ENCODE results near the gene IGSF23.

Gene IGSF23

DNA sequence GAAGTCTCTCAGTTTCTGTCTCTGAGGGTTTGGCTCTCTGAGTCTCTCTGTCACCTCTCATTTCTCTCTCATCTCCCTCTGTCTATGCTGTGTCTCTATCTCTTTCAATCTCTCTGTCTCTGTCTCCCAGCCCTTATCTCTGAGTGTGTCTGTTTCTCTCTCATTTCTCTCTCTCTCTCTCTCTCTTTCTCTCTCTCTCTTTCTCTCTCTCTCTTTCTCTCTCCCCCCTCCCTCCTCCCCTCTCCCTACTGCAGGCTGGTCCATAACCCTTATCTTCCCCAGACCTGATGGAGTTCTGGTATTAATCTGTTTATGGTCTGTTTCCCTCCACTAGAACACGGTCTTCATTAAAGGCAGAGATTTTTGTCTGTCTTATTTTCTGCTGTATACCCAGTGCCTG, 29.0 kb downstream of the IGSF23 start:
- DNase-seq = no peak

DNA sequence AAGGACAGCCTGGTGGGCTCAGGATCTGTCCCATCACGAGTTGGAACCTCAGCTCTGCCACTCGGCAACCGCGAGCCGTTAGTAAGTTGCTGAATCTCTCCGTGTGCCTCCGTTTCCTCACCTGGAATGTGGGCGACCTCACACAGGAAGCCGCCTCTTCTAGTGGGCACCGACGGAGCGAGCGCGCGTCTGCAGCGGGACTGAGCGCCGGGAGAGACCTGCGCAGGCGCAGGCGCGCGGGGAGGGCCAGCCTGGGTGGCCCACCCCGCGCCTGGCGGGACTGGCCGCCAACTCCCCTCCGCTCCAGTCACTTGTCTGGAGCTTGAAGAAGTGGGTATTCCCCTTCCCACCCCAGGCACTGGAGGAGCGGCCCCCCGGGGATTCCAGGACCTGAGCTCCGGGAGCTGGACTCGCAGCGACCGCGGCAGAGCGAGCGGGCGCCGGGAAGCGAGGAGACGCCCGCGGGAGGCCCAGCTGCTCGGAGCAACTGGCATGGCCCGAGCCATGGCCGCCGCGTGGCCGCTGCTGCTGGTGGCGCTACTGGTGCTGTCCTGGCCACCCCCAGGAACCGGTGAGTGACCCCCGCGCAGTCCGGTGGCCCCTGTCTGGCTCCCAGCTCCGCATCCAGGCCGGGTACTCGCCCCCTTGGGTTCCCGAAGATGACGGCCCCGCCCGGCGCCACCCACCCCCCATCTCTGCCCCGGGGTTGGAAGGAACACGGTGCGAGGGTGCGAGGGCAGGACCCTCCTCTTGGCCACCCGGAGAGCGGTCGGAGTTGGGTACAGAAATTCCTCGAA, 30.4 kb downstream of the IGSF23 start, which contains the start of gene PVR:
Gene PVR (plus strand): TSS at position 306 of the 797 bp plus-strand sequence. CDS start 187 bp downstream, at position 493.
- DNase-seq = peak; percentile 76

DNA sequence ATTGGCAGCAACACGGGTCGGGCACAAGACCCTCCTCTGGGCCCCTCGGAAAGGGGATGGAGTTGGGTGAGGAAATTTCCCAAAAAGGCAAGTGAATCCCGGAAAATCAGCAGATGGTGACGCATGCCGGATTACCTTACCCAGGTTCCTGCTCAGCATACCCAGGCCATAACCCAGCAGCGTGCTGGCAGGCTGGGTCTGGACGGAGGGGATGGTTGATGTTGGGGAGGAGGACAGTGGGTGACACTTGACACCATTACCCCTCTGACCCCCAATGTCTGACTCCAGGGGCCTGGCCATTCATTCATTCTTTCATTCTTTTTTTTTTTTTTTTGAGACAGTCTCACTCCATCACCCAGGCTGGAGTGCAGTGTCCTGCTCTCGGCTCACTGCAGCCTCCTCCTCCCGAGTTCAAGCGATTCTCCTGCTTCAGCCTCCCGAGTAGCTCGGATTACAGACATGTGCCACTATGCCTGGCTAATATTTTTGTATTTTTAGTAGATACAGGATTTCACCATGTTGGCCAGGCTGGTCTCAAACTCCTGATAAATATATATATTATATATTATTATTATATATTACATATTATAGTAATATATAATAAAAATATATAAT, 31.1 kb downstream of the IGSF23 start:
- peak; percentile 49 for DNase-seq

DNA sequence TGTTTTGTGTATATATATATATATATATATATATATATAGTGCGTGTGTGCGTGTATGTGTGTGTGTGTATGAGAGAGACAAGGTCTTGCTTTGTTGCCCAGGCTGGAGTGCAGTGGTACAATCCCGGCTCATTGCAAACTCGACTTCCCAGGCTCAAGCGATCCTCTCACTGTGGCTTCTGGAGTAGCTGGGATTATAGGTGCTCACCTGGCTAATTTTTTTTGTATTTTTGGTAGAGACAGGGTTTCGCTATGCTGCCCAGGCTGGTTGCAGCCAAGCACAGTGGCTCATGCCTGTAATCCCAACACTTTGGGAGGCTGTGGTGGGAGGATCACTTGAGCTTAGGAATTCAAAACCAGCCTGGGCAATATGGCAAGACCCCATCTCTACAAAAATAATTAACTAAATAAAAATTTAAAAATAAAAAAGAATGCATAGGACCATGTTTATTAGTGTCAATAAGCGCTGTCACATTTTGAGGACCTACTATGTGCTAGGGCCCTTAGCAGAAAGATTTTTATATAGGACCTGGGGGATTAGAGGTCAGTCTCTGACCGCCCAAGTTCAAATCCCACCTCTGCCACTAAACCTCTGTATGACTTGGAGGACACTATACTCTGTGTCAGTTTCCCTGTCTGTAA, 32.2 kb downstream of the IGSF23 start:
- no peak for DNase-seq

DNA sequence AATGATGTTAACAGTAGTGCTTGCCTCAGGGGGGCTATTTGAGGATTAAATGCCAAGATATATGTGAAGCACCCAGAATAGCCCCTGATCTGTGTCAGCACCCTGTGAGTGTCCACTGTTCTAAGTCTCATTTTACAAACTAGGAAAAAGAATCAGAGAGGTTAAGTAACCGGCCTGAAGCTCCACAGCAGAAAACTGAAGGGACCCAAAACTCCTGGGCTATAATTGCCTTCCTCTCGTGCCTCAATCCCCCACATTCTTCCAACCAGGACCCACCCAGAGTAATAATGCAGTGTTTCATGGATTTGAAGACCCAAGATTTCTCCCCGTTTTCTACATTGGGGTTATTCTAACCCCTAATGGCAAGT, 32.7 kb downstream of the IGSF23 start:
- no peak for DNase-seq

DNA sequence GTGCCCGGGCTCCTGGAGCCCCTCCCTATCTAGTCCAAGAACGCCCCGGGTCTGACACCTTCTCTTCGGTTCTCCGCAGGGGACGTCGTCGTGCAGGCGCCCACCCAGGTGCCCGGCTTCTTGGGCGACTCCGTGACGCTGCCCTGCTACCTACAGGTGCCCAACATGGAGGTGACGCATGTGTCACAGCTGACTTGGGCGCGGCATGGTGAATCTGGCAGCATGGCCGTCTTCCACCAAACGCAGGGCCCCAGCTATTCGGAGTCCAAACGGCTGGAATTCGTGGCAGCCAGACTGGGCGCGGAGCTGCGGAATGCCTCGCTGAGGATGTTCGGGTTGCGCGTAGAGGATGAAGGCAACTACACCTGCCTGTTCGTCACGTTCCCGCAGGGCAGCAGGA, 33.8 kb downstream of the IGSF23 start:
- no peak for DNase-seq

DNA sequence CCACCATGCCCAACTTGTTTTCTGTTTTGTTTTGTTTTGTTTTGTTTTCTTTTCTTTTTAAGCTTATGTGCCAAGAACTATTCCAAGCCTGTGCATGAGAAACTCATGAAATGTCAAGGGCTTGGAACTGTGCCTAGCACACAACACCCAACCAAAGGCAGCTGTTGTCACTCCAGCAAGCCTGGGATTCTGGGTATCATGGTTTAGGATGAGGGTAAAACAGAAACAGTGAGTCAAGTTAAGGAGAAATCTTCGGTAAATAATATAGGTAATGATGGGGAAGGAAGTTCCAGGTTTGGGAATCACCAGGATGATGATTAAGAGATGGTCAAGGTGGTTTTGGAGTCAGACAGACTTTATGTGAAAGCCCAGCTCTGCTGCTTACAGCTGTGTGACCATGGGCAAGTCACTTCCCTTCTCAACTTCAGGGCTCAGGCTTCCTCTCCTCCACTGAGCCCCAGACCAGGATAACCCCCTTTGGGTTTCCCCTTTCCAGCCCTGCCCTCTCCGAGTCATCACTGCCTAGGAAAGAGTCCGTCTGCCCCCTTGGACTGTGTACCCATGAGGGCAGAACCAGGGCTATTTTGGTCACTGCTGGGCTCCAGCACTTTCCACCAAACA, 35.4 kb downstream of the IGSF23 start:
- no peak for DNase-seq

DNA sequence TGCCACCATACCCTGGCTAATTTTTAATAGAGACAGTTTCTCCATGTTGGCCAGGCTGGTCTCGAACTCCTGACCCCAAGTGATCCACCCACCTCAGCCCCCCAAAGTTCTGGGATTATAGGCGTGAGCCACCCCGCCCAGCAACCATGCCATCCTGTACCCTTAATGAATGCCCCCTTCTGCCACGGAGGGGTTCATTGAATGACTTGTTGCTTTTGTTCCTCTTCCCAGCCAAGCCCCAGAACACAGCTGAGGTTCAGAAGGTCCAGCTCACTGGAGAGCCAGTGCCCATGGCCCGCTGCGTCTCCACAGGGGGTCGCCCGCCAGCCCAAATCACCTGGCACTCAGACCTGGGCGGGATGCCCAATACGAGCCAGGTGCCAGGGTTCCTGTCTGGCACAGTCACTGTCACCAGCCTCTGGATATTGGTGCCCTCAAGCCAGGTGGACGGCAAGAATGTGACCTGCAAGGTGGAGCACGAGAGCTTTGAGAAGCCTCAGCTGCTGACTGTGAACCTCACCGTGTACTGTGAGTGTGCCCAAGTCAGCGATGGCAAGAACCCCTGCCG, 36.3 kb downstream of the IGSF23 start:
- DNase-seq = no peak

DNA sequence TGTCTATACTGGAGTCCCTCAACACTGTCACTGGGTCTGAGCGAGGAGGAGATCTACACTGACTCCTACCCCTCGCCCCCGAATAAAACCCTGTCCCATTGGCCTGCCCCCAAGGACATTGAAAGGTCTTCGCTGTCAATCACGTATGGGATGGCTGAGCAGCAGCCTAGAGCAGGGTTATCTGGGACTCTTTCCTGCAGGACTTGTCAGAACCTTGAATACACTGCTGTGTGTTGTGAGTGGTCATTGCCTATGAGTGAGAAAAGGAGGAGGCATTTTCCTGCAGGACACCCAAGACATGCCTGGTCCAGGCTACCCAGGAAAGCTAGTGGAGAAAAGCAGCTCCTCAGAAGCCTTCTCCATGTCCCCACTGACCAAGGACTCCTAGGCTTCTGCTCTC, 40.0 kb downstream of the IGSF23 start:
- no peak for DNase-seq

DNA sequence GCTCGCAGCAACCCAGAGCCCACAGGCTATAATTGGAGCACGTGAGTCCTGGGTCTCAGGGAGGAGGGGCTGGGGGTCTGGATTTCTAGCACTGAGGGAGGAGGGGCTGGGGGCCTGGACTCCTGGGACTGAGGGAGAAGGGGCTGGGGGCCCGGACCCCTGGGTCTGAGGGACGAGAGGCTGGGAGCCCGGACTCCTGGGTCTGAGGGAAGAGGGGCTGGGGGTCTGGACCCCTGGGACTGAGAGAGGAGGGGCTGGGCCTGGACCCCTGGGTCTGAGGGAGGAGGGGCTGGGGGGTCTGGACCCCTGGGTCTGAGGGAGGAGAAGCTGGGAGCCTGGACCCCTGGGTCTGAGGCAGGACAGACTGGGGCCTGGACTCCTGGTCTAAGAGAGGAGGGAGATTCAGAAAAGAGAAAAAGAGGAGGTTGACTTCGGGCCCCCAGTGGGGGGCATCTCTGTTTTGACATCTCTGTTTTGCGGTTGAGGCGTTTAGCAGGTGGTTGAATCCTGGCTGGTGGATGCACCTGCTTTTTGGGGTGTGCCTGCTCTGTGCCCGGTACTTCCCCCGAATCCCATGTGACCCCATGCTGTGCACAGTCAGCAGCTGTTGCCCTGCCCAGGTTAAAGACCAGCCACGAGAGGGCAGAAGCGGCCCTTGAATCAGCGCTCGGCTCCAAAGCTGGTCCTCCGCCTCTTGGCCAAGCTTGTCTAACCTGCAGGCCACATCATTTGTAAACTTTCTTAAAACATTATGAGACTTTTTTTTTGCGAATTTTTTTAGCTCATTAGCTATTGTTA, 40.8 kb downstream of the IGSF23 start:
- DNase-seq = peak; percentile 70

DNA sequence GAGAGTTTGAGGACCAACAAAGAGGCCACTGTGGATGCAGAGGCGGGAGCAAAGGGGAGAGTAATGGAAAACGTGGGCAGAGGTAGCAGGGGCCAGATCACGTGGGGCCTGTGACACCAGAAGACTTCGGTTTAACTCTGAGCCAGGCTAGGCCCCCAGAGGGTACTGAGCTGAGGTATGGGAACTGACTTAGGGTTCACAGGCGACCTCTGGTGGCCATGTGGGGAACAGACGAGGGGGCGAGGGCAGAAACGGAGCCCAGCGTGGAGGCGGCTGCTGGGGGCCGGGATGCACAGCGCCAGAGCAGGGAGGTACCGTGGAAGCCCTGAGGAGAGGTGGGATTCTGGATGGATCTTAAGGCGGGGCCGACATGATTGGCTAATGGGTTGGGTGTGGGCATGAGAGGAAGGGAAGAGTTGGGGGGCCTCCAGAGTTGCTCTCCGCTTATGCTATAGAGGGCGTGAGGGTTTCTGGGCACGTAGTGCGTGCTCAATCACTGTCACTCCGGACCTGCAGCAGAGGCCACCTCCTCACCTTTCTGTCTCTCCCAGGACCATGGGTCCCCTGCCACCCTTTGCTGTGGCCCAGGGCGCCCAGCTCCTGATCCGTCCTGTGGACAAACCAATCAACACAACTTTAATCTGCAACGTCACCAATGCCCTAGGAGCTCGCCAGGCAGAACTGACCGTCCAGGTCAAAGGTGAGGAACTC, 44.0 kb downstream of the IGSF23 start:
- DNase-seq = peak; percentile 73

DNA sequence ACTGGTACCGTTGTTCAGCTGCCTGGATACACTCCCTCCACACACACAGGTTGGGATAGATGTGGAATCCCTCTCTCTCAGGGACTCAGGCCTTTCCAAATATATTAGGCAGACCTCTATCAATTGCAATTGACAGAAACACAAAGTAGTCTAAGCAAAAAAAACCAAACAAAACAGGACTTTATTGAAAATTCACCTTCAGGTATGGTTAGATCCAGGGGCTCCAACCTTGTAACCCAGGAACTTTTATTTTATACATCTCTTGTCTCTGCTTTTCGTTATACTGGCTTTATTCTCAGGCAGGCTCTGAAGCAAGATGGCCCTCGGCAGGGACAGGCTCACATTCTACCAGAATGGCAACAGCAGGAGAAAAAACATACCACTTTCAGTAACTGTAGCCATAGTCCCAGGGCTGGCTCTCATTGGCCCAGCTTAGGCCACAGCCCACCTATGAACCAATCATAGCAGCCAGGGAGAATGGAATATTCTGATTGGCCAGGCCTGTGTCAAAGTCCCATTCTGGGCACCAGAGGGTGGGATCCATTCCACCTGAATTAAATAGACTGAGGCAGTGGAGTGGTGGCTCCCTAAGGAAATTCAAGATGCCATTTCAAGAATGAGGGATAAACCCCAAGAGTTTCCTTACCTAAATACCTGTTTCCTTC, 44.8 kb downstream of the IGSF23 start:
- no peak for DNase-seq

DNA sequence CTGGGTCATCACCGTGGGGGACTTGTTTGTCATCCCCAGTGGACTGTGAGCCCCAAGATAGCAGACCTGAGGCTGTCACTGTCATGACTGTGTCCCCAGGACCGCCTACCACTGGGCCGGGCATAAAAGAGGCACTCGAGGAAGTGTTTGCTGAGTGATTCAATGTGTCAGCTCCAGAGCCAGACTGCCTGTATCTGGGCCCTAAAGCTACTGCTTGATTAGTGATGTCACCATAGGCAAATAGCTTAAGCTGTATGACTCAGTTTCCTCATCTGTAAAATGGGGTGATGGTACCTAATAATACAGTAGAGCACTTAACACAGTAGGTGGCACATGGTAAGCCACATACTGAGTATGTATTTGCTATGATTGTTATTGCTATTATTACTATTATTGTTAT, 46.7 kb downstream of the IGSF23 start:
- no peak for DNase-seq

DNA sequence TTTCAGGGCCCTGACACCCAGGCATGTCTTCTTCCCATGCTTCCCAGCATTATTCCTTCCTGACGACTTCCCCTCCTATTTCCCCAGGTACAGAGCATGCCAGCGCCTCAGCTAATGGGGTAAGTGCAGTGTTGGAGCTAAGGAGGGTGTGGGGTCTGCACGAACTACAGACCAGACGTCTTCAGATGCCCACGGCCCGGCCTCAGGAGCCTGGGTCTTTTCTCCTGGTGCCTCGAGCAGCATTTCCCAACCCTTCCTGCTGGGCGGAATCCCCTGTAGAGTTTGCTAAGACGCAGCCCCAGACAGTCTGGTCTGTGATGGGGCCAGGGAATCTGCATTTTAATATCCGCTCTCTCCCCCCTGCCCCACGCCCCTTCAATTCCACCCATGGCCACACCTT, 47.8 kb downstream of the IGSF23 start:
- no peak for DNase-seq

DNA sequence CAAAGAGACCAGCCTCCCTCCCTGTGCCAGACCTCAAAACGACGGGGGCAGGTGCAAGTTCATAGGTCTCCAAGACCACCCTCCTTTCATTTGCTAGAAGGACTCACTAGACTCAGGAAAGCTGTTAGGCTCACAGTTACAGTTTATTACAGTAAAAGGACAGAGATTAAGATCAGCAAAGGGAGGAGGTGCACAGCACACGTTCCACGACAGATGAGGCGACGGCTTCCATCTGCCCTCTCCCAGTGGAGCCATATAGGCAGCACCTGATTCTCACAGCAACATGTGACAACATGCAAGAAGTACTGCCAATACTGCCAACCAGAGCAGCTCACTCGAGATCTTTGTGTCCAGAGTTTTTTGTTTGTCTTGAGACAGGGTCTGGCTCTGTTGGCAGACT, 48.5 kb downstream of the IGSF23 start:
- DNase-seq = no peak

DNA sequence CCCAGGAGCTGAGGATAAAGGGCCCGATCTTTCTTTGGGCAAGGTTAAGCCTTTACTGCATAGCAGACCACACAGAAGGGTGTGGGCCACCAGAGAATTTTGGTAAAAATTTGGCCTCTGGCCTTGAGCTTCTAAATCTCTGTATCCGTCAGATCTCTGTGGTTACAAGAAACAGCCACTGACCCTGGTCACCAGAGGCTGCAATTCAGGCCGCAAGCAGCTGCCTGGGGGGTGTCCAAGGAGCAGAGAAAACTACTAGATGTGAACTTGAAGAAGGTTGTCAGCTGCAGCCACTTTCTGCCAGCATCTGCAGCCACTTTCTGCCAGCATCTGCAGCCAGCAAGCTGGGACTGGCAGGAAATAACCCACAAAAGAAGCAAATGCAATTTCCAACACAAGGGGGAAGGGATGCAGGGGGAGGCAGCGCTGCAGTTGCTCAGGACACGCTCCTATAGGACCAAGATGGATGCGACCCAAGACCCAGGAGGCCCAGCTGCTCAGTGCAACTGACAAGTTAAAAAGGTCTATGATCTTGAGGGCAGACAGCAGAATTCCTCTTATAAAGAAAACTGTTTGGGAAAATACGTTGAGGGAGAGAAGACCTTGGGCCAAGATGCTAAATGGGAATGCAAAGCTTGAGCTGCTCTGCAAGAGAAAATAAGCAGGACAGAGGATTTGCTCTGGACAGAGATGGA, 49.5 kb downstream of the IGSF23 start:
- peak; percentile 44 for DNase-seq

DNA sequence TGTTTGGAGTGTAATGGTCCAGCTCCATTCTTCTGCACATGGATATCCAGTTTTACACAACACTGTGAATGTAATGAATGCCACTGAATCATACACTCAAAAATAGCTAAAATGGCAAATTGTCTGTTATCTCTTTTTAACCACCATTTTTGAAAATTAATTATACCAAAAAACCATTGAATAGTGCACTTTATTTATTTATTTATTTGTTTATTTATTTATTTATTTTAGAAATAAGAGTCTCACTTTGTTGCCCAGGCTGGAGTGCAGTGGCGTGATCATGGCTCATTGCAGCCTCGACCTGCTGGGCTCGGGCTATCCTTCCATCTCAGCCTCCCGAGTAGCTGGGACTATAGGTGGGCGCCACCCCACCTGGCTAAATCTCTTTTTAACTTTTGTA, 50.6 kb downstream of the IGSF23 start:
- DNase-seq = no peak

DNA sequence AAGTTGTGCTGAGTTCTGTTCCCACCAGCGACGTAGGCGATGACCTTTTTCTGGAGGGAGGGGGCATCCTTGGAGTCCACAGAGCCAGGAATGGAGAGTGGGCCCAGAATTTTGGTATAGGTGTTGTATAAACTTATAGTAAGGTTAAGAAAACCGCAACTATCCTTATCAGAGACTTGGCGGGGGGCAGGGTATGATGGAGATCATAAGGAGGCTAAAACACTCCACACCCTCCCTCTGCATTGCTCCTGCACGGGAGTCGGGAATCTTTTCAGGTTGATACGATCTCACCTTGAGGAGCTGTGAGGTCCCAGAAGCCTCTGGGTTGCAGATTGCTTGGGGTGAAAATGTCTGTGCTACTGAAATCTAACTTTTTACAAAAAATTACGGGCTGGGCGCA, 51.6 kb downstream of the IGSF23 start:
- no peak for DNase-seq

DNA sequence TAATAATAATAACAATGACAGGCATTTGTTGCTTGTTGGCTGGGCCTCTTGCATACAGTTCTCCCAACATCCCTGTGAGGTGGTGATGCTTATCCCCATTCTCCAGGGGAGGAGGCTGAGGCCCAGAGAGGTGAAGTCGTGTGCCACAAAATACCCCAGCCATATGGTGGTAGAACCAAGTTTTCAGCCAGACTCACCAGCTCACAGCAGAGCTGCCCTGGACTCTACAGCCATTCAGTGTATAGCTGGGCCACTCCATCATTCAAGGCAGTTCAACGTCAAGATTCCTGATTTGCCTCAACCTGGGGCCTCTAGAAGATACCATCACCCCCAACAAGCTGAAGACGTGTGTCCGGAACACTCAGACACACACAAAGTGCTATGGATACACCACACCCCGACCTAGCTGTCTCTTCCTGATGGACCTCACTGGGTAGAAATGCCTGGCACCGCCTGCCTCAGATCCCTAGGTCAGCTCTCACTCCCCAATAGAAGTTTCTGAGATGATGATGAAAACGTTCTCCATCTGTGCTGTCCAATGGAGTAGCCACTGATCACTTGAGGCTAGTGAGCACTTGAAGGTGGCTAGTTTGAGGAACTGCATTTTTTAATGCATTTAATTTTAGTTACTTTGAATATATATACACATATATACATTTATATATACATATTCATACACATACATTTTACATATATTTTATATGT, 53.6 kb downstream of the IGSF23 start:
- no peak for DNase-seq
